Fibroblast of mammary gland (primary cell): ENCODE data around the gene L1TD1.
"Not testable (repeated sequence)": the region's sequence is repeated elsewhere in the genome, so short reads cannot be mapped to it uniquely, and the experiment has no call there.

ENCODE experiments used
- DNase-seq: peaks from one replicate; pipeline ENCODE4 v3.0.0-alpha.2; 2010; ENCODE audit warnings: low read depth
- H3K4me3 ChIP-seq: 2 replicates; pipeline ENCODE4 v1.5.1; 2011; ENCODE audit warnings: low read depth, mild to moderate bottlenecking, low read length, moderate library complexity; ENCODE audit not compliant: control insufficient read depth
- TF ChIP-seq, protein P1 (sequence below): conservative IDR thresholded peaks from 2 replicates; pipeline ENCODE4 v1.5.1; 2011; ENCODE audit warnings: low read depth, low read length, inconsistent platforms; ENCODE audit not compliant: control insufficient read depth, insufficient read depth

Gene L1TD1

DNA sequence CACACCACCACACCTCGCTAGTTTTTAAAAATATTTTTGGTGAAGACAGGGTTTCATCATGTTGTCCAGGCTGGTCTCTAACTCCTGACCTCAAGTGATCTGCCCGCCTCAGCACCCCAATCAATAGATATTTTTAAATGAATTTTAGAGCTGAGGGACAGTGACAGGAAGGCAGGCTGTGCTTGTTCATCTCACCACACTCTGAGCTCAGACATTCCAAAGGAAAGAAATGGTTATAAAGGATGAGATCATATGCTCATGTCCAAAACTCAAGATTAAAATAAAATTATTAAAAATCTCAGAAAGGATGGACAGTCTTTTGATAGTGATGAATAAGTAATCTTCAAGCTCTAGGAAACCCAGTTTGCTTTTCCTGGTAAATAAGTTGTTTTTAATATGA lies 40.9 kb downstream of the L1TD1 start:
- DNase-seq, result no peak
- H3K4me3 ChIP-seq, result no peak overlapping the region

DNA sequence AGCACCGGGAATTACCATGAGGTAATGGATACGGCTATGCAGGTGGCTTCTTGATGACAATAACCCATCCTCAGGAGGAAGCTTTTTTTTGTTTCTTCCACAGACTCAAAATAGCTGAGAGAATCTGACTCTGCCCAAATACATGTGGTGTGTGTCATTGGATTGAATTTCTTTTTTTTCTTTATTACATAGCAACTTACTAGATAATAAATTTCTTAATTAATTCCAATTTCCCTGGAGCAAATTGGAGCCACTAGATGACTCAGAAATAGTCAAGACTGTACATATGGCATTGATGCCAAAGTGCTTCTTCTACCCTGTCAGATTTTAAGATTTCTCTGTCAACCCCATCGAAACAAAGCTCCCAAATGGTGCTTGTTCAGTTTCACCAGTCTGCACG lies 42.7 kb downstream of the L1TD1 start:
- no peak overlapping the region for H3K4me3 ChIP-seq
- TF ChIP-seq, protein P1, sequence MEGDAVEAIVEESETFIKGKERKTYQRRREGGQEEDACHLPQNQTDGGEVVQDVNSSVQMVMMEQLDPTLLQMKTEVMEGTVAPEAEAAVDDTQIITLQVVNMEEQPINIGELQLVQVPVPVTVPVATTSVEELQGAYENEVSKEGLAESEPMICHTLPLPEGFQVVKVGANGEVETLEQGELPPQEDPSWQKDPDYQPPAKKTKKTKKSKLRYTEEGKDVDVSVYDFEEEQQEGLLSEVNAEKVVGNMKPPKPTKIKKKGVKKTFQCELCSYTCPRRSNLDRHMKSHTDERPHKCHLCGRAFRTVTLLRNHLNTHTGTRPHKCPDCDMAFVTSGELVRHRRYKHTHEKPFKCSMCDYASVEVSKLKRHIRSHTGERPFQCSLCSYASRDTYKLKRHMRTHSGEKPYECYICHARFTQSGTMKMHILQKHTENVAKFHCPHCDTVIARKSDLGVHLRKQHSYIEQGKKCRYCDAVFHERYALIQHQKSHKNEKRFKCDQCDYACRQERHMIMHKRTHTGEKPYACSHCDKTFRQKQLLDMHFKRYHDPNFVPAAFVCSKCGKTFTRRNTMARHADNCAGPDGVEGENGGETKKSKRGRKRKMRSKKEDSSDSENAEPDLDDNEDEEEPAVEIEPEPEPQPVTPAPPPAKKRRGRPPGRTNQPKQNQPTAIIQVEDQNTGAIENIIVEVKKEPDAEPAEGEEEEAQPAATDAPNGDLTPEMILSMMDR, result no peak
- no peak for DNase-seq

More for the DNA sequence above, 40.9 kb downstream of the L1TD1 start:
- TF ChIP-seq, protein P1, result no peak

DNA sequence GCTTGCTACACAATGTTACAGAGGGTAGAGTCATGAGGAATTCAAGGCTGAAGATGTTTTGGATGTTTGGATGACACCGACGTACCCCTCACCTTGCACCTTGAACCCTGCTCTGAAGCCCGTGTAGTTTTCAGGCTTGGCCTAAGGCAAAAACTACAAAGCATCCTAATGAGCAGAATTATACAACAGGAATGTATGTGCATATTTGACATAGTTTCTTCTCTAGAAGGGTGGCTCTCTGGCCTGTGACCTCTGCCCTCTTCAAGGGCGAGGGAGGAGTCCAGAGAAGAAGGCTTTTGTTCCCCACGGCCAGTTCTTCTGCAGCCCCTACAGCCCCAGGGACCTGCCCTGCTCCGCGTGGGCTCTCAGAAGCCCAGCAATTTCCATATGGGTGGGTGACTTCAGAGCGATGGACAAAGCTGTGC lies 43.3 kb downstream of the L1TD1 start:
- DNase-seq, result no peak
- TF ChIP-seq, protein P1, result no peak
- no peak overlapping the region for H3K4me3 ChIP-seq

DNA sequence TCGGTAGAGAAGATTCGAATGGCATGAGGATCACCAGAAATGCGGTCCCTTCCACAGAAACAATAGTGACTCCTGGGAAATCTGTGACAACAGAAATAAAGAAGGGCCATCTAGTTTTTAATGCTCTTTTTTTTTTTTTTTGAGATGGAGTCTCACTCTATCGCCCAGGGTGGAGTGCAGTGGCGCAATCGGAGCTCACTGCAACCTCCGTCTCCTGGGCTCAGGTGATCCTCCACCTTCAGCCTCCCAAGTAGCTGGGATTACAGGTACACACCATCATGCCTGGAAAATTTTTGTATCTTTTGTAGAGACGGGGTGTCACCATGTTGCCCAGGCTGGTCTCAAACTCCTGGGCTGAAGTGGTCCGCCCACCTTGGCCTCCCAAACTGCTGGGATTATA lies 43.9 kb downstream of the L1TD1 start:
- DNase-seq, result no peak
- TF ChIP-seq, protein P1, result no peak
- H3K4me3 ChIP-seq, result no peak overlapping the region

DNA sequence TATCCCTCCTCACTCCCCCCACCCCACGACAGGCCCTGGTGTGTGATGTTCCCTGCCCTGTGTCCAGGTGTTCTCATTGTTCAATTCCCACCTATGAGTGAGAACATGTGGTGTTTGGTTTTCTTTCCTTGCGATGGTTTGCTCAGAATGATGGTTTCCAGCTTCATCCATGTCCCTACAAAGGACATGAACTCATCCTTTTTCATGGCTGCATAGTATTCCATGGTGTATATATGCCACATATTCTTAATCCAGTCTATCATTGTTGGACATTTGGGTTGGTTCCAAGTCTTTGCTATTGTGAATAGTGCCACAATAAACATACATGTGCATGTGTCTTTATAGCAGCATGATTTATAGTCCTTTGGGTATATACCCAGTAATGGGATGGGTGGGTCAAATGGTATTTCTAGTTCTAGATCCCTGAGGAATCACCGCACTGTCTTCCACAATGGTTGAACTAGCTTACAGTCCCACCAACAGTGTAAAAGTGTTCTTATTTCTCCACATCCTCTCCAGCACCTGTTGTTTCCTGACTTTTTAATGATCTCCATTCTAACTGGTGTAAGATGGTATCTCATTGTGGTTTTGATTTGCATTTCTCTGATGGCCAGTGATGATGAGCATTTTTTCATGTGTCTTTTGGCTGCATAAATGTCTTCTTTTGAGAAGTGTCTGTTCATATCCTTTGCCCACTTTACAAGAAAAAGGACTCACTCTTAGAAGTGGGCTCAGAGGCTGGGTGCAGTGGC lies 45.2 kb downstream of the L1TD1 start:
- H3K4me3 ChIP-seq, DNase-seq: not testable (repeated sequence)

DNA sequence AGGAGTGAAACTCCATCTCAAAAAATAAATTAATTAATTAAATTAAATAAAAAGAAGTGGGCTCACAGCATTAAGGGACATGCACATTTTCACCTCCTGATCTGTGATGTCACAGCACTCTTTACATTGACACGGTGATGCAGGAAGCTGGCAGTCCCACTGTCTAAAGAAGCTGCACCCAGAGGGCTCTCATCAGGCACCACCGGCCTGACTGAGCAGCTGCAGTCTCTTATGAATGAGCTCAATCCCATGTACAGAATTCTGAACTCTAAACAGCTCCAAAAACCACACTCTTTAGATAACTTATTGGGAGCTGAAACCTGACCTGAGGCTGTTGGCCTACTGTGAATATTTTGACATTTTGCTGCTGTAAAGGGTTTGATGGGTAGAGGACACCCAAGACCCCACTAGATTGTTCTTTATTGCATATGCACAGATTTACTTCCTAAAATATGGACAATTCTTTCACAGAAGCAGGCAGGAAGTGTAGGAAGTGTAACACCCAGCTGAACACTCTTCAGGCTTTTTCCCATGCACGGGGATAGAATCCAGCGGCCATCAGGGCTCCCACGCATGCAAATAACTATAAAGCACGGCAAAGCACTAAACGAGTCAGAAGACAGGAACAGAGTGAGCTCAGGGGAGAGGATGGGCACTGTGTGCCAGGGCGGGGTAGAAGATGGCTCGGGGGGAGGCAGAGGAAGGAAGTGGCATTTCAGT lies 46.2 kb downstream of the L1TD1 start:
- no peak for DNase-seq
- no peak overlapping the region for H3K4me3 ChIP-seq
- TF ChIP-seq, protein P1, result no peak

DNA sequence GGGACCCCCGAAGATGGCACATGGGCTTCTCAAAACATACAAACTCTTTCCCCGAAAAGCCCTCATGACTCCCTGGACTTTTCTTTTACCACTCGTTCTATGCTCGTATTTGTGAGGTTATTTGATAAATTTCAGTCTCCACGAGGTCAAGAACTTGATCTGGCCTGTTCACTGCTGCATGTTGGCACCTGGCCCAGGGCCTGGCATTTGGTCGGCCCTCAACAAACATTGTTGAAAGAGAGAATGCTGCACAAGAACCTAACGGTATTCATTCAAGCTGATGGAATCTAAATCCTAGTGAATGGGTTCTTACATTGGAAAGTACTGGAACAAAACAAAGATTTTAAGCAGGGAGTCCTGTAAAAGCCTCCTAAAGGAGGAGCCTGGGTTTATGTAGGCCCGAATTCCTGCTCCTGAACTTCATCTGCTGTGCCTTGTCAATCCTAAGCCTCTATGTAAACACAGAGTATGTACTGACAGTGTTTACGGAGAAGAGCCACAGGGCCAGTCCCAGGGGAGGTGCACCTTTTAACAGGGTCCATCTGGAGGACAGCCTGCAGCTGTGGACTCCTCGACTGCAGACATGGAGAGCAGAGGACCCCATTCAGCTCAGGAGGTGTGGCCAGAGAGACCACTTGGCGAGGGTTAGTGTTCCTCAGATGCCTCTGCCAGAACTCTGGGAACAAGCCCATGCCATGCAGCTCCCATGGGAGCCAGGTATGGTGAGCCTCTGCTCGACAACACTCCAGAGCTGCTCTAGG lies 46.9 kb downstream of the L1TD1 start:
- DNase-seq, result no peak
- H3K4me3 ChIP-seq, result no peak overlapping the region
- TF ChIP-seq, protein P1, result no peak

DNA sequence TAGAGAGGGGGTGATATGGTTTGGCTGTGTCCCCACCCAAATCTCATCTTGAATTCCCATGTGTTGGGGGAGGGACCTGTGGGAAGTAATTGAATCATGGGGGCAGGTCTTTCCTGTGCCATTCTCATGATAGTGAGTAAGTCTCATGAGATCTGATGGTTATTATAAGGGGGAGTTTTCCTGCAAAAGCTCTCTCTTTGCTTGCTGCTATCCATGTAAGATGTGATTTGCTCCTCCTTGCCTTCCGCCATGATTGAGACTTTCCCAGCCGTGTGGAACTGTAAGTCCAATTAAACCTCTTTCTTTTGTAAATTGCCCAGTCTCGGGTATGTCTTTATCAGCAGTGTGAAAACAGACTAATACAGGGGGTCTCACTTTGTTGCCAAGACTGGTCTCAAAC lies 49.7 kb downstream of the L1TD1 start:
- not testable (repeated sequence) for DNase-seq

More for the DNA sequence above, 49.7 kb downstream of the L1TD1 start:
- H3K4me3 ChIP-seq, result not testable (repeated sequence)
